MM.1S (cell line): Measurements from ENCODE around the gene SLC38A8.

Experiments used
- DNase-seq: peaks from one replicate; pipeline ENCODE4 v3.0.0-alpha.2; 2015
- H2AFZ ChIP-seq: fragments of 300-600 bp; sonication (generic); 2 replicates; pipeline ENCODE4 v1.6.0; 2016; ENCODE audit warnings: antibody characterized with exemption, low read length
- H3F3A ChIP-seq: fragments of 300-600 bp; sonication (generic); 2 replicates; pipeline ENCODE4 v1.6.1; 2016; ENCODE audit warnings: mild to moderate bottlenecking, antibody characterized with exemption, low read length, moderate library complexity, mixed read lengths; ENCODE audit not compliant: insufficient read depth
- H3K27ac ChIP-seq: fragments of 300-600 bp; sonication (generic); 2 replicates; pipeline ENCODE4 v1.5.1; 2016; ENCODE audit warnings: mild to moderate bottlenecking, low read length
- H3K27me3 ChIP-seq: fragments of 300-600 bp; sonication (generic); replicated peaks from 2 replicates; pipeline ENCODE4 v1.6.0; 2016; ENCODE audit warnings: low read length; ENCODE audit not compliant: insufficient read depth
- H3K36me3 ChIP-seq: fragments of 300-600 bp; sonication (generic); replicated peaks from 2 replicates; pipeline ENCODE4 v1.6.1; 2016; ENCODE audit warnings: mild to moderate bottlenecking, low read length, mixed read lengths; ENCODE audit not compliant: insufficient read depth
- H3K4me1 ChIP-seq: fragments of 300-600 bp; sonication (generic); 2 replicates; pipeline ENCODE4 v1.6.1; 2016; ENCODE audit warnings: low read length, mixed read lengths
- H3K4me2 ChIP-seq: fragments of 300-600 bp; sonication (generic); 2 replicates; pipeline ENCODE4 v1.6.0; 2016; ENCODE audit warnings: low read depth, low read length
- H3K4me3 ChIP-seq: fragments of 300-600 bp; sonication (generic); 2 replicates; pipeline ENCODE4 v1.5.1; 2016; ENCODE audit warnings: low read length, mixed read lengths
- H3K79me2 ChIP-seq: fragments of 300-600 bp; sonication (generic); 2 replicates; pipeline ENCODE4 v1.6.1; 2016; ENCODE audit warnings: mixed run types, low read length, mixed read lengths
- H3K9ac ChIP-seq: fragments of 300-600 bp; sonication (generic); 2 replicates; pipeline ENCODE4 v1.6.1; 2016; ENCODE audit warnings: low read length, mixed read lengths
- H3K9me2 ChIP-seq: fragments of 300-600 bp; sonication (generic); replicated peaks from 2 replicates; pipeline ENCODE4 v1.6.1; 2016; ENCODE audit warnings: mild to moderate bottlenecking, low read length, mixed read lengths; ENCODE audit not compliant: insufficient read depth
- H3K9me3 ChIP-seq: fragments of 300-600 bp; sonication (generic); replicated peaks from 2 replicates; pipeline ENCODE4 v1.6.1; 2016; ENCODE audit warnings: mild to moderate bottlenecking, low read length, mixed read lengths; ENCODE audit not compliant: insufficient read depth
- H4K20me1 ChIP-seq: fragments of 300-600 bp; sonication (generic); 2 replicates; pipeline ENCODE4 v1.6.1; 2016; ENCODE audit warnings: mild to moderate bottlenecking, low read length, moderate library complexity, mixed read lengths; ENCODE audit not compliant: insufficient read depth
- EZH2 ChIP-seq: fragments of 300-600 bp; sonication (generic); optimal IDR thresholded peaks from 2 replicates; pipeline ENCODE3; 2017; ENCODE audit warnings: low read depth, mild to moderate bottlenecking, antibody characterized with exemption, low read length, mixed read lengths
- EZH2phosphoT487 ChIP-seq: fragments of 300-600 bp; sonication (generic); IDR thresholded peaks from 2 replicates; pipeline ENCODE4 v1.6.1; 2018; ENCODE audit warnings: antibody characterized with exemption, low read length
- TF ChIP-seq, protein P1 (sequence below): fragments of 300-600 bp; sonication (generic); IDR thresholded peaks from 2 replicates; pipeline ENCODE4 v1.5.1; 2016; ENCODE audit warnings: antibody characterized with exemption, low read length, mixed read lengths

SLC38A8 gene

DNA sequence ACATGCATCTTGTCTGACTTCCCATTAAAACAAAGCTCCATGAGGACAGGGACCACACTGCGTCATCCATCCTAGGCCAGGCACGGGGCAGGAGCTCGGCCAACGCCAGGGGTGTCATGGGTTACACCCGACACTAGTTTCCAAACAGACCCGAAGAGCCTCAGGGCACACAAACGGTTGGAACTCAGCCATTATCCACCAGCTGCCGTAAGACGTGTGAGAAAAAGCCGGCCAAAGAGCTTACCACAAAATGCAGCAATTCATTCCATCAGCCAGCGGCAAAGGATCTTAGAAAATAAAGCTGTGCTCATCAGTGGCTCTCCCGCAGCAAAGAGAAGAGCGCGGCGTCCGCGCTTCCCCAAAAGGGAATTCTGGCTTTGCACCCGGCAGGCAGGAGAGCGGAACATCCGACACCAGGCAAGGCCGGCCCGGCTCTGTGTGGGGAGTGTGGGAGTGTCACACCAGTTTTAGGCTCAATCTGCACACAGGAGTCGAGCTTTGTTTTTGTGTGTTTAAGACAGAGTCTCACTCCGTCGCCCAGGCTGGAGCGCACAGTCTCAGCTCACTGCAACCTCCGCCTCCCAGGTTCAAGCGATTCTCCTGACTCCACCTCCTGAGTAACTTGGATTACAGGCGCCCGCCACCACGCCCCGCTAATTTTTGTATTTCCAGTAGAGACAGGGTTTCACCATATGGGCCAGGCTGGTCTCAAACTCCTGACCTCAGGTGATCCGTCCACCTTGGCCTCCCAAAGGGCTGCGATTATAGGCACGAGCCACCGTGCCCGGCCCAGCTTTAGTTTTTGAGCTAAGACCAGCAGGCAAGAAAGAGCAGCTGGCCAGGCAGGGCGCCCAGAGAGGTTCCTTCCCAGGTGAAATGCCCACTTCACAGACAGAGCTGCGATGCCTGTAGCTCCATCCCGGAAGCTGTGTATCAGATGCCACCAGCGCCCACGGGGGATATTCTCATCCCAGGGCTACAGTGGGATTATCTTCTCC is 1.5 kb downstream of the SLC38A8 start:
- H4K20me1 ChIP-seq, result no peaks in the 10 kb centered on the region
- TF ChIP-seq EZH2phosphoT487 (no peak), EZH2 (no peak)
- TF ChIP-seq, protein P1, sequence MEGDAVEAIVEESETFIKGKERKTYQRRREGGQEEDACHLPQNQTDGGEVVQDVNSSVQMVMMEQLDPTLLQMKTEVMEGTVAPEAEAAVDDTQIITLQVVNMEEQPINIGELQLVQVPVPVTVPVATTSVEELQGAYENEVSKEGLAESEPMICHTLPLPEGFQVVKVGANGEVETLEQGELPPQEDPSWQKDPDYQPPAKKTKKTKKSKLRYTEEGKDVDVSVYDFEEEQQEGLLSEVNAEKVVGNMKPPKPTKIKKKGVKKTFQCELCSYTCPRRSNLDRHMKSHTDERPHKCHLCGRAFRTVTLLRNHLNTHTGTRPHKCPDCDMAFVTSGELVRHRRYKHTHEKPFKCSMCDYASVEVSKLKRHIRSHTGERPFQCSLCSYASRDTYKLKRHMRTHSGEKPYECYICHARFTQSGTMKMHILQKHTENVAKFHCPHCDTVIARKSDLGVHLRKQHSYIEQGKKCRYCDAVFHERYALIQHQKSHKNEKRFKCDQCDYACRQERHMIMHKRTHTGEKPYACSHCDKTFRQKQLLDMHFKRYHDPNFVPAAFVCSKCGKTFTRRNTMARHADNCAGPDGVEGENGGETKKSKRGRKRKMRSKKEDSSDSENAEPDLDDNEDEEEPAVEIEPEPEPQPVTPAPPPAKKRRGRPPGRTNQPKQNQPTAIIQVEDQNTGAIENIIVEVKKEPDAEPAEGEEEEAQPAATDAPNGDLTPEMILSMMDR, result no peak

DNA sequence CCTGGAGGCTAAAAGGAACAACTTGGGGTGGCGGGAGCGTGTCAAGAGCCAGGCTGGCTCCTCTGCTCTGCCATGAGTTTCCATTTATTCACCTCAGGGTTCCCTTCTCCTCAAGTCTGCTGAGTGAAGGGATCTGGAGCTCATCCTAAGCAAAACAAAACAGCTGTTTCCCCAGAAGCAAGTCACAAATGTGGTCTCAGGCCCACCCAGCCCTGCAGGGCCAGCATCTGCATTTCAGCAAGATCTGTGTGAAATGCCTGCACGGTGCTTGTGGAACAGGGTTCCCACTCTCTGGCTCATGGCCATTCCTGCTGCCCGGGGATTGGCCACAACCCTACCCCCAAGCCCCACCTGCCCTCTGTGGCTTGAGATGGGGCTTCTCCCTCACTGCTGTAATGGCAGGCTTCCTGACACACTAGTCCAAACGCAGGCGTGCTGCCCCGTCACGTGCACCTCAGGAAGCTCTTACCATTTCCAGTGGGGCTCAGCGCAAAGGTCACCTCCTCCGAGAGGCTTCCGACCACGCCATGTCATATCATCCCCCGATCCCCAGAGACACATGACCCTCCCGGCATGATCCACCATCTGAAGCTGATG is 2.3 kb downstream of the SLC38A8 start:
- no peaks in the 10 kb centered on the region for H3F3A ChIP-seq
- no peaks in the 10 kb centered on the region for H3K4me1 ChIP-seq
- H3K4me3 ChIP-seq, result no peak overlapping the region
- H3K4me2 ChIP-seq, result no peak overlapping the region
- peaks cover 23% of the 10 kb centered on the region for H3K27me3 ChIP-seq
- no peaks in the 10 kb centered on the region for H4K20me1 ChIP-seq
- H3K79me2 ChIP-seq, result no peaks in the 10 kb centered on the region
- H3K9me3 ChIP-seq, result no peaks in the 10 kb centered on the region
- no peaks in the 10 kb centered on the region for H3K9me2 ChIP-seq
- H3K9ac ChIP-seq, result no peak overlapping the region
- no peak overlapping the region for H2AFZ ChIP-seq
- TF ChIP-seq, protein P1, result no peak
- no peak for TF ChIP-seq EZH2phosphoT487
- TF ChIP-seq EZH2, result no peak
- DNase-seq, result no peak
- H3K27ac ChIP-seq, result no peak overlapping the region
- no peaks in the 10 kb centered on the region for H3K36me3 ChIP-seq

More for the DNA sequence above, 1.5 kb downstream of the SLC38A8 start:
- no peak overlapping the region for H2AFZ ChIP-seq
- no peaks in the 10 kb centered on the region for H3K4me1 ChIP-seq
- no peak for DNase-seq
- H3K79me2 ChIP-seq, result no peaks in the 10 kb centered on the region
- no peak overlapping the region for H3K27ac ChIP-seq
- no peaks in the 10 kb centered on the region for H3F3A ChIP-seq
- no peaks in the 10 kb centered on the region for H3K9me3 ChIP-seq
- H3K4me2 ChIP-seq, result no peak overlapping the region
- H3K27me3 ChIP-seq, result peaks cover 18% of the 10 kb centered on the region; the same call in 1 of the 2 replicates
- no peak overlapping the region for H3K9ac ChIP-seq
- no peak overlapping the region for H3K4me3 ChIP-seq
- H3K36me3 ChIP-seq, result no peaks in the 10 kb centered on the region
- no peaks in the 10 kb centered on the region for H3K9me2 ChIP-seq

DNA sequence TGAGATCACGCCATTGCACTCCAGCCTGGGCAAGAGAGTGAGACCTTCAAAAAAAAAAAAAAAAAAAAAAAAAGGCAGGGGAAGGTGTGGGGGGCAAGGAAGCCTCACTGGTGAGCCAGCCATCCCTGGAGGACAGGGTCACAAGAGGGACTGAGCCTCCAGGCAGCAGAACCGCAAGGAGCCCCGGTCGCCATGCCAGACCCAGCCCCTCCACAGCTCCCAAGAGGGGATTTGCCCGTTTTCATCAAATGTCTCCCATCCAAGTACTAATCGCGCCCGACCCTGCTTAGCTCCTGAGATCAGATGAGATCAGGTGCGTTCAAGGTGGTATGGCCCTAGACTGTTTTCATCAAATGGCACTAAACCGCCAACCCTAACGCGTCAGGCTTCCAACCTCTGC is 2.9 kb downstream of the SLC38A8 start:
- no peak for DNase-seq
- Histone ChIP-seq H3K9ac (no peak overlapping the region), H4K20me1 (no peaks in the 10 kb centered on the region), H3K4me2 (no peak overlapping the region), H3F3A (no peaks in the 10 kb centered on the region), H3K4me3 (no peak overlapping the region), H3K27me3 (peaks cover 28% of the 10 kb centered on the region), H3K36me3 (no peaks in the 10 kb centered on the region), H2AFZ (no peak overlapping the region), H3K79me2 (no peaks in the 10 kb centered on the region), H3K9me3 (no peaks in the 10 kb centered on the region), H3K27ac (no peak overlapping the region), H3K9me2 (no peaks in the 10 kb centered on the region), H3K4me1 (no peaks in the 10 kb centered on the region)
- TF ChIP-seq EZH2phosphoT487 (no peak), EZH2 (no peak)
- TF ChIP-seq, protein P1, result no peak
